ENCODE data around the gene SEBOX. TPM values are rescaled to one million over a fixed set of nuclear protein-coding genes. Genes with fewer than 3 reads are reported as not detected.
A peak's percentile ranks its signal among the peaks of the same experiment; 100 is the strongest.

Gene SEBOX
- total and polyA plus RNA-seq, 12 donors: not detected

- H3K4me1 ChIP-seq: peaks cover 4 to 40% (median 29%) of the 10 kb centered on the region in 9 donors
- no peaks in the 10 kb centered on the region for H3K9me3 ChIP-seq
- TF ChIP-seq CTCF (IDR thresholded peaks at IDR 0.05): no peak
- peak overlapping the region in 6 of 10 donors; percentile 26 to 85 (median 79) for H3K27ac ChIP-seq
- peak overlapping the region in 1 of 10 donors; percentile 14 for H3K4me3 ChIP-seq
- peaks cover 0 to 15% (median 3%) of the 10 kb centered on the region in 9 donors for H3K36me3 ChIP-seq
- ATAC-seq (no peak), DNase-seq (no peak)
- peaks cover 0 to 22% (median 0%) of the 10 kb centered on the region in 7 donors for H3K27me3 ChIP-seq
- intact Hi-C loops (cut with DNase I): no loop called here
- WGBS, 2 donors: 90 to 91% methylated on average over 23 of the region's 23 CpGs
Measured at GRCh38 chr17:28368915-28369683, 4.1 kb upstream of the SEBOX start.

- ATAC-seq (no peak), DNase-seq (no peak)
- Histone ChIP-seq H3K9me3 (no peaks in the 10 kb centered on the region), H3K36me3 (peaks cover 0 to 23% (median 6%) of the 10 kb centered on the region in 9 donors), H3K27me3 (peaks cover 0 to 18% (median 0%) of the 10 kb centered on the region in 7 donors), H3K4me1 (peaks cover 4 to 37% (median 28%) of the 10 kb centered on the region in 9 donors), H3K27ac (no peak overlapping the region), H3K4me3 (no peak overlapping the region)
- no peak for TF ChIP-seq CTCF (IDR thresholded peaks at IDR 0.05)
- 85 to 88% methylated on average over 5 of the region's 5 CpGs for WGBS, 2 donors
- intact Hi-C loops (cut with DNase I): no loop called here
Measured at GRCh38 chr17:28368306-28368831, 3.4 kb upstream of the SEBOX start.

- 91 to 93% methylated on average over 21 of the region's 21 CpGs for WGBS, 2 donors
- Histone ChIP-seq H3K4me1 (peaks cover 1 to 31% (median 22%) of the 10 kb centered on the region in 9 donors), H3K9me3 (no peaks in the 10 kb centered on the region), H3K27ac (no peak overlapping the region), H3K27me3 (peaks cover 0 to 12% (median 0%) of the 10 kb centered on the region in 7 donors), H3K4me3 (no peak overlapping the region), H3K36me3 (peaks cover 0 to 29% (median 6%) of the 10 kb centered on the region in 9 donors)
- DNase-seq: no peak
- intact Hi-C loops (cut with DNase I): no loop called here
- ATAC-seq: no peak
- TF ChIP-seq CTCF (IDR thresholded peaks at IDR 0.05): no peak
Measured at GRCh38 chr17:28367641-28368305, 2.8 kb upstream of the SEBOX start.

GRCh38 chr17:28366605-28367004 lies 1.6 kb upstream of the SEBOX start:
- no peak overlapping the region for H3K4me3 ChIP-seq
- H3K9me3 ChIP-seq: no peaks in the 10 kb centered on the region
- H3K27me3 ChIP-seq: peaks cover 0 to under 1% (median 0%) of the 10 kb centered on the region in 7 donors
- TF ChIP-seq CTCF (IDR thresholded peaks at IDR 0.05): no peak
- DNase-seq (no peak), ATAC-seq (no peak)
- WGBS, 2 donors: 71 to 73% methylated on average over 1 of the region's 1 CpG
- H3K27ac ChIP-seq: no peak overlapping the region
- intact Hi-C loops (cut with DNase I): no loop called here
- peaks cover 0 to 21% (median 15%) of the 10 kb centered on the region in 9 donors for H3K4me1 ChIP-seq
- H3K36me3 ChIP-seq: peaks cover 0 to 40% (median 9%) of the 10 kb centered on the region in 9 donors

All from heart right ventricle (tissue), 16 donors.